NB4 (cell line): ENCODE data around the gene ITPR2.

Experiments
- CTCF ChIP-seq: IDR thresholded peaks from one replicate; pipeline ENCODE4 v1.5.1; 2012; ENCODE audit warnings: low read depth, low read length
- POLR2A ChIP-seq: IDR thresholded peaks from 2 replicates; pipeline ENCODE4 v1.6.1; 2011; ENCODE audit warnings: mild to moderate bottlenecking; ENCODE audit not compliant: insufficient read length; ENCODE audit errors: extremely low read depth

GRCh38 chr12:26833743-26834490 lies 923 bp upstream of the ITPR2 start:
- TF ChIP-seq CTCF (no peak), POLR2A (no peak)
